Adrenal gland (tissue), 12 donors: Measurements from ENCODE around the gene UHRF1. TPM values are rescaled to one million over a fixed set of nuclear protein-coding genes. Genes with fewer than 3 reads are reported as not detected.

Experiments used
- DNase-seq, 7 donors: peaks; one replicate each; pipeline ENCODE4 v3.0.0-alpha.2; 2019 to 2020
- H3K27ac ChIP-seq, 5 donors: fragments of 200-600 bp; sonication (generic) in 4 of 5; 1 replicate in 3 of 5; 2 replicates in 2 of 5; pipeline versions ENCODE4 v1.5.1 to v1.8.0; 2016 to 2020; ENCODE audit warnings: mild to moderate bottlenecking in 1 of 5
- H3K27me3 ChIP-seq: fragments of 200-600 bp; 2 replicates; pipeline ENCODE4 v1.8.0; 2021
- H3K36me3 ChIP-seq, 2 donors: fragments of 200-600 bp; replicated peaks in 1 of 2; 1 replicate in 1 of 2; 2 replicates in 1 of 2; pipeline versions ENCODE4 v1.5.1 to v1.8.0; 2018 to 2022
- H3K4me1 ChIP-seq, 2 donors: fragments of 200-600 bp; replicated peaks in 1 of 2; 1 replicate in 1 of 2; 2 replicates in 1 of 2; pipeline versions ENCODE4 v1.5.1 to v1.8.0; 2018 to 2021
- H3K4me3 ChIP-seq, 4 donors: fragments of 200-600 bp; sonication (generic) in 3 of 4; one replicate each; pipeline ENCODE4 v1.5.1; 2016 to 2018
- H3K9me3 ChIP-seq, 3 donors: fragments of 200-600 bp; sonication (generic) in 1 of 3; replicated peaks in 1 of 3; 1 replicate in 2 of 3; 2 replicates in 1 of 3; pipeline versions ENCODE4 v1.5.1 to v1.8.0; 2016 to 2021
- POLR2A ChIP-seq, 2 donors: fragments of 450-650 bp; IDR thresholded peaks; one replicate each; pipeline ENCODE4 v1.6.1; 2017; ENCODE audit warnings: antibody characterized with exemption in 2 of 2, mild to moderate bottlenecking in 2 of 2, moderate library complexity in 1 of 2
- WGBS, 4 donors: extraction: QIAGEN DNeasy Blood & Tissue Kit in 2 of 4; methylation state at CpG; one replicate each; pipeline versions ENCODE4 v1.1.5 to v1.1.7; 2013 to 2017; 5-methylcytosine and 5-hydroxymethylcytosine counted together
- intact Hi-C, 2 donors: fragments of 100-400 bp; cut with DNase I; formaldehyde crosslinking; loops; one replicate each; pipeline versions ENCODE4 v1.14.1 to v1.15.0; 2022 to 2023
- polyA plus RNA-seq, 3 donors: library from polyadenylated mRNA; stranded (reverse); fragments of 200-250 nt in 2 of 3; fragments of 350-450 nt in 1 of 3; fragmentation: Illumina TruSeq in 1 of 3; extraction: RNeasy Lipid Tissue Mini Kit (QIAGEN cat#74804) in 1 of 3; gene quantifications; one replicate each; pipeline ENCODE4 v1.2.3, GENCODE V29; 2013 to 2014
- total RNA-seq, 9 donors: library from RNA; depleted of rRNA in 4 of 9; stranded (reverse); fragments of >200 nt in 4 of 9; fragments of 120-200 nt in 1 of 9; fragmentation: NEBNext Ultra II Directional in 1 of 9; extraction: Animal tissue kit (Norgen Biotek cat#: 25700) in 1 of 9; gene quantifications; one replicate each; pipeline versions ENCODE4 v1.1.0 to v1.2.4, GENCODE V29; 2013 to 2023
- TF ChIP-seq, protein P1 (sequence below), 6 experiments: fragments of 450-650 bp in 4 of 6; fragments of 200-600 bp in 2 of 6; sonication (generic) in 1 of 6; IDR thresholded peaks; 1 replicate in 5 of 6; 2 replicates in 1 of 6; pipeline versions ENCODE4 v1.5.1 to v1.8.0; 2016 to 2021; ENCODE audit warnings: antibody characterized with exemption in 6 of 6, mild to moderate bottlenecking in 2 of 6, moderate library complexity in 1 of 6
- donor health status: healthy with polysubstance abuse.
- donor health status: Bipolar disorder and iron deficiency.
- donor health status: DM: yes; HTN: yes; CAD: no.
- donor health status: DM: no; HTN: no; CAD: no.
- donor health status: DM: no; HTN: no; CAD: no.
- donor health status: DM: yes; HTN: yes; CAD: no.

The UHRF1 gene
- total and polyA plus RNA-seq, 12 donors, result 0.56 to 11.0 (median 1.1) TPM

DNA sequence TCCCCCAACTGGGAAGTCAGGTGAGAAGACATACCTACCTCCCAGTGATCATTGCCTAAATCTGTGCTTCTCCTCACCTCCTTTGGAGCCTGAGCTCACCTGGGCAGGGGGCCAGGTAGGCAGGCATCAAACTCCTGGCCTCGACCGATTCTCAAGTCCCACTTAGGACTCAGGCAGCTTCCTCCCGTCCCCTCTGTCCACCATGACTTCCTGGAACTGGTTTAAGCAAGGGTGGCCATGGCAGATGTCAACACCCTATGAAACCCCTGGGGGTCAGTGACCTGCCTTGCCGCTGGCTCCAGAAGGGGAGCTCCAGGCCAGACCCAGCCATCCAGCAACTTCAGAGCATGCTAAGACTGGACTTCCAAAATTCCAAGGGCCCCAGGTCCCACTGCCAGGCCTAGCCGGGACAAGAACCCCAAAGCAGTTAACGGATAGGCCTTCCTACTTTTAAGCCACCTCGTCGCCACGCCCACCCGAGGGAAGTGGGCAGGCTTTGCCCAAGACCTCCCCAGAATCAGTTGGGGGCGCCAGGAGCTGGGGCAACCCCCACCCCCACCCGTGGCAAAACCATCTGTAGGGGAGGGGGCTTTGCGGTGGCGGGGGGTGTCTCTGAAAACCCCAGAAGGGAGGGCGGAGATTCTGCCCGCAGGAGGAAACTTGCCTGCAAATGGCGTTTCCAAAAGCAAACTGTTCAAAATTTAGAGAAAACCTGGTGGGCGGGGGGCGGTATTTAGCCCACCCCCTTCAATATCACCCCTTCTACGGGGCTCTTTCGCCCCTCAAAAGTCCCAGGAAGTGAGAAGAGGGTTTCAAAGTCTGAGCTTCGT lies 42.5 kb upstream of the UHRF1 start:
- Histone ChIP-seq H3K27me3 (no peaks in the 10 kb centered on the region), H3K4me3 (peak overlapping the region in 3 of 4 donors; percentile 27 to 66 (median 63)), H3K4me1 (peaks cover 9 to 32% of the 10 kb centered on the region in 2 donors), H3K36me3 (no peaks in the 10 kb centered on the region), H3K27ac (peak overlapping the region in 4 of 5 donors; percentile 11 to 91 (median 83)), H3K9me3 (no peaks in the 10 kb centered on the region)
- DNase-seq, result peak; percentile 57 to 70 (median 65)
- intact Hi-C loops, result loop anchor here in 1 of 2 donors (5.0 kb wide), 1 partner anchor 160 kb away; no protein-coding TSS in a partner anchor
- 0 to 5% (median 1%) methylated on average over 9 to 22 of the region's 22 CpGs for WGBS, 4 donors
- TF ChIP-seq, protein P1, sequence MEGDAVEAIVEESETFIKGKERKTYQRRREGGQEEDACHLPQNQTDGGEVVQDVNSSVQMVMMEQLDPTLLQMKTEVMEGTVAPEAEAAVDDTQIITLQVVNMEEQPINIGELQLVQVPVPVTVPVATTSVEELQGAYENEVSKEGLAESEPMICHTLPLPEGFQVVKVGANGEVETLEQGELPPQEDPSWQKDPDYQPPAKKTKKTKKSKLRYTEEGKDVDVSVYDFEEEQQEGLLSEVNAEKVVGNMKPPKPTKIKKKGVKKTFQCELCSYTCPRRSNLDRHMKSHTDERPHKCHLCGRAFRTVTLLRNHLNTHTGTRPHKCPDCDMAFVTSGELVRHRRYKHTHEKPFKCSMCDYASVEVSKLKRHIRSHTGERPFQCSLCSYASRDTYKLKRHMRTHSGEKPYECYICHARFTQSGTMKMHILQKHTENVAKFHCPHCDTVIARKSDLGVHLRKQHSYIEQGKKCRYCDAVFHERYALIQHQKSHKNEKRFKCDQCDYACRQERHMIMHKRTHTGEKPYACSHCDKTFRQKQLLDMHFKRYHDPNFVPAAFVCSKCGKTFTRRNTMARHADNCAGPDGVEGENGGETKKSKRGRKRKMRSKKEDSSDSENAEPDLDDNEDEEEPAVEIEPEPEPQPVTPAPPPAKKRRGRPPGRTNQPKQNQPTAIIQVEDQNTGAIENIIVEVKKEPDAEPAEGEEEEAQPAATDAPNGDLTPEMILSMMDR (IDR thresholded peaks at IDR 0.05), result no peak
- no peak for TF ChIP-seq POLR2A (IDR thresholded peaks at IDR 0.05)

DNA sequence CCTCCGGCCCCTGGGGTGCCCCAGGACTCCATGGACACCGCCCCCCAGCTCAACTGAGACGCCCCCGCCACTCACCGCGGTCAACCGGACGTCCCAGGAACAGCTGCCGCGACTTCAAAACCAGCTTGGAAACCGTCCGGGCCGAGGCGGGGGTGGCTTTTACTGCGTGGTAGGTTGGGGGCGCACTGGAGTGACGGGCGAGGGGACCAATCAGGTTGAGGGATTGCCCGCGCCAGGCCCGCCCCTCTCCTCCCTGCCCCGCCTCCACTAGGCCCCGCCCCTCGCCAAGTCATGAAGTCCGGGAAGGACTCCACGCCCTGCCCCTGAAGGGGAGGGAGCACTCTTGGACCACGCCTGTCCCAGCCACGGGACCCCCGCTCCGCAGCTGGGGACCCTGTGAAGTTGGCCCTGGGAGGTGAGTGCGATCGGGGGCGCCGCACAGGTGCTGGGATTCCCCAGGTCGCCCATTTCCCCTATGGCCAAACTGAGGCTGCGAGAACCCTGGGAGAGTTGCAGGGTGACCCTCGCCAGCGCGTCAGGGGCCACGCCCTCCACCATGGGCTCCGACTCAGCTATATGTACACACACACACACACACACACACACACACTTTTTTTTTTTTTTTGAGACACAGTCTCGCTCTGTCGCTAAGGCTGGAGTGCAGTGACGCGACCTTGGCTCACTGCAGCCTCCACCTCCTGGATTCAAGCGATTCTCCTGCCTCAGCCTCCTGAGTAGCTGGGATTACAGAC lies 41.6 kb upstream of the UHRF1 start, which contains the start of gene PLIN3:
Gene PLIN3, minus strand, starts transcription at position 134 of the 752 bp plus-strand sequence. CDS start 6,273 bp downstream, outside the sequence.
- TF ChIP-seq, protein P1 (IDR thresholded peaks at IDR 0.05), result no peak
- peak; percentile 24 to 90 for TF ChIP-seq POLR2A (IDR thresholded peaks at IDR 0.05)
- DNase-seq, result peak; percentile 97 to 99 (median 98)
- peak within 1 kb of the TSS; percentile 21 to 91 (median 82) for H3K27ac ChIP-seq
- H3K27me3 ChIP-seq, result no peaks in the 10 kb centered on the region
- H3K9me3 ChIP-seq, result no peaks in the 10 kb centered on the region
- no peaks in the 10 kb centered on the region for H3K36me3 ChIP-seq
- intact Hi-C loops, result loop anchor here in 1 of 2 donors (5.0 kb wide), 1 partner anchor 160 kb away; no protein-coding TSS in a partner anchor
- peak within 1 kb of the TSS in 3 of 4 donors; percentile 27 to 66 (median 63) for H3K4me3 ChIP-seq
- WGBS, 4 donors, result 3 to 24% (median 11%) methylated on average over 11 to 44 of the region's 46 CpGs
- peaks cover 9 to 32% of the 10 kb centered on the region in 2 donors for H3K4me1 ChIP-seq

DNA sequence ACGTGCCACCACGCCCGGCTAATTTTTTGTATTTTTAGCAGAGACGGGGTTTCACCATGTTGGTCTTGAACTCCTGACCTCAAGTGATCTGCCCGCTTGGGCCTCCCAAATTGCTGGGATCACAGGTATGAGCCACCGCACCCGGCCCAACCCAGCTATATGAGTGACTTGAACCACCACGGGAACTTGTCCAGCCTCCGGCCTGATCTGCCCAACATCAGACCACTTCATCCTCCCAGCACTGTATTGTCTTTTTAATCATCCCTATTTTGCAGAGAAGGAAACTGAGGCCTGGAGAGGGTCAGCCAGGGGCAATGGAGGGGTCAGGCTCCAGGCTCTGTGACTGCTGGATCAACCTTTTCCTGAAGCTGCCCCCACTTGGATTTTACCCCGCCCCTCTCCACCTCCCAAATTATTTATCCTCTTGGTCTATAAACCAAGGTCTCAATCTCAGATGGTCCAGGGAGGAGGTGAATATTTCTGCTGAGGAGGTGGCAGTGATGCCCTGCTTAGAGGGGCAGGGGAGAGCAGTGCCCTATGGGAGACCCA lies 40.9 kb upstream of the UHRF1 start:
- no peak overlapping the region for H3K4me3 ChIP-seq
- H3K27ac ChIP-seq, result peak overlapping the region in 4 of 5 donors; percentile 29 to 91 (median 83)
- WGBS, 4 donors, result 53 to 61% (median 60%) methylated on average over 10 of the region's 10 CpGs

More for the DNA sequence above, 40.9 kb upstream of the UHRF1 start:
- Histone ChIP-seq H3K36me3 (no peaks in the 10 kb centered on the region), H3K9me3 (no peaks in the 10 kb centered on the region), H3K4me1 (peaks cover 9 to 32% of the 10 kb centered on the region in 2 donors), H3K27me3 (no peaks in the 10 kb centered on the region)
- DNase-seq, result no peak
- TF ChIP-seq, protein P1 (IDR thresholded peaks at IDR 0.05), result no peak
- TF ChIP-seq POLR2A (IDR thresholded peaks at IDR 0.05), result no peak
- intact Hi-C loops, result loop anchor here in 1 of 2 donors (5.0 kb wide), 1 partner anchor 159 kb away; no protein-coding TSS in a partner anchor
